HepG2 (cell line): ENCODE results near the gene RANBP6.

Experiments
- CREB1 ChIP-seq, 2 experiments: fragments of 450-650 bp in 1 of 2; IDR thresholded peaks; 2 replicates each; pipeline ENCODE4 v1.6.1; 2016 to 2017; ENCODE audit warnings: control low read depth in 1 of 2, mild to moderate bottlenecking in 1 of 2, missing compliant biosample characterization in 1 of 2, missing genetic modification characterization in 1 of 2
- CTCF ChIP-seq: sonication (generic); formaldehyde crosslinking; IDR thresholded peaks from 2 replicates; pipeline ENCODE4 v1.5.0; 2020; ENCODE audit warnings: mild to moderate bottlenecking, missing genetic modification reagents, moderate library complexity
- HOXA7 ChIP-seq: sonication (generic); formaldehyde crosslinking; IDR thresholded peaks from 2 replicates; pipeline ENCODE4 v1.8.1; 2022; ENCODE audit warnings: mild to moderate bottlenecking, missing genetic modification reagents, moderate library complexity
- KDM5A ChIP-seq: fragments of 200-600 bp; sonication (generic); IDR thresholded peaks from 2 replicates; pipeline ENCODE4 v1.7.0; 2018; ENCODE audit warnings: antibody characterized with exemption, mild to moderate bottlenecking, low read length, borderline replicate concordance
- MYC ChIP-seq: sonication (generic); formaldehyde crosslinking; IDR thresholded peaks from 2 replicates; pipeline ENCODE4 v1.9.0; 2021; ENCODE audit warnings: missing genetic modification reagents, borderline replicate concordance
- RNF219 ChIP-seq: sonication (generic); formaldehyde crosslinking; IDR thresholded peaks from 2 replicates; pipeline ENCODE4 v1.5.0; 2020; ENCODE audit warnings: mild to moderate bottlenecking, missing genetic modification reagents
- TCF12 ChIP-seq, 2 experiments: fragments of 450-650 bp in 1 of 2; sonication (generic) in 1 of 2; formaldehyde crosslinking in 1 of 2; IDR thresholded peaks; 2 replicates each; pipeline versions ENCODE4 v1.6.1 to v1.8.0; 2017 to 2022; ENCODE audit warnings: antibody characterized with exemption in 1 of 2, mild to moderate bottlenecking in 1 of 2, missing genetic modification reagents in 1 of 2, moderate library complexity in 1 of 2
- THRA ChIP-seq: sonication (generic); formaldehyde crosslinking; IDR thresholded peaks from 2 replicates; pipeline ENCODE4 v1.4.0; 2020; ENCODE audit warnings: missing genetic modification reagents, borderline replicate concordance
- ZNF547 ChIP-seq: sonication (generic); formaldehyde crosslinking; IDR thresholded peaks from 2 replicates; pipeline ENCODE4 v1.5.1; 2020; ENCODE audit warnings: mild to moderate bottlenecking, missing genetic modification reagents
- ZNF704 ChIP-seq: sonication (generic); formaldehyde crosslinking; IDR thresholded peaks from 2 replicates; pipeline ENCODE4 v1.8.1; 2023; ENCODE audit warnings: mild to moderate bottlenecking, inconsistent platforms, moderate library complexity, missing genetic modification reagents, borderline replicate concordance
- ZNF780A ChIP-seq: sonication (generic); formaldehyde crosslinking; IDR thresholded peaks from 2 replicates; pipeline ENCODE4 v1.8.0; 2022; ENCODE audit warnings: mild to moderate bottlenecking, missing genetic modification reagents, moderate library complexity

- TF ChIP-seq RNF219 (CRISPR knock-in tag) (no peak), HOXA7 (no peak), MYC (no peak), THRA (CRISPR knock-in tag) (no peak), CTCF (no peak), KDM5A (no peak), ZNF547 (no peak), ZNF704 (CRISPR knock-in tag) (no peak), CREB1 (IDR thresholded peaks at IDR 0.05) (no peak), CREB1 (CRISPR knock-in tag; IDR thresholded peaks at IDR 0.05) (no peak), TCF12 (IDR thresholded peaks at IDR 0.05) (no peak), TCF12 (CRISPR knock-in tag; IDR thresholded peaks at IDR 0.05) (no peak), ZNF780A (CRISPR knock-in tag) (no peak)
These were observed 37.0 kb upstream of the RANBP6 start for GRCh38 chr9:6052293-6052919.
